ENCODE data around the gene FXYD3.

FXYD3 gene

DNA sequence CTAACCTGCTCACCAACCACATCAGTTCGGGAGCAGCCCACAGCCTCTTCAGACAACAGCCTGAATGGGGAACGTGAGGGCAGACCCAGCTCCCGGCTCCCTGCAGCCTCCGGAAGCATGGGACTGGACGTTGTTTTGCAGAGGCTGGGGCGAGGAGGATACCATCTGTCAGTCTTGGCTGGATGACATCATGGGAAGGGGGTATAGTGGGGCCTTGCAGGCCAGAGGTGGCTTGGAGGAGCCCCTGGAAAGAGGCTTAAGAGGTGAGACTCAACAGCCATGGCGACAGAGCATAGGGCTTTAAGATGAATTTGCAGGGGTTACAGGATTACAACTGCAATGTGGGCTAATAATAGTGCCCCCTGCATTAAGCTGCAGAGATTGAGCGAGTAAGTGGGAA is 1.5 kb downstream of the FXYD3 start:
- no peak for TF ChIP-seq MYC (IDR thresholded peaks at IDR 0.05; ENCODE audit: low read depth, low read length)
- TF ChIP-seq, protein P1, sequence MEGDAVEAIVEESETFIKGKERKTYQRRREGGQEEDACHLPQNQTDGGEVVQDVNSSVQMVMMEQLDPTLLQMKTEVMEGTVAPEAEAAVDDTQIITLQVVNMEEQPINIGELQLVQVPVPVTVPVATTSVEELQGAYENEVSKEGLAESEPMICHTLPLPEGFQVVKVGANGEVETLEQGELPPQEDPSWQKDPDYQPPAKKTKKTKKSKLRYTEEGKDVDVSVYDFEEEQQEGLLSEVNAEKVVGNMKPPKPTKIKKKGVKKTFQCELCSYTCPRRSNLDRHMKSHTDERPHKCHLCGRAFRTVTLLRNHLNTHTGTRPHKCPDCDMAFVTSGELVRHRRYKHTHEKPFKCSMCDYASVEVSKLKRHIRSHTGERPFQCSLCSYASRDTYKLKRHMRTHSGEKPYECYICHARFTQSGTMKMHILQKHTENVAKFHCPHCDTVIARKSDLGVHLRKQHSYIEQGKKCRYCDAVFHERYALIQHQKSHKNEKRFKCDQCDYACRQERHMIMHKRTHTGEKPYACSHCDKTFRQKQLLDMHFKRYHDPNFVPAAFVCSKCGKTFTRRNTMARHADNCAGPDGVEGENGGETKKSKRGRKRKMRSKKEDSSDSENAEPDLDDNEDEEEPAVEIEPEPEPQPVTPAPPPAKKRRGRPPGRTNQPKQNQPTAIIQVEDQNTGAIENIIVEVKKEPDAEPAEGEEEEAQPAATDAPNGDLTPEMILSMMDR (IDR thresholded peaks at IDR 0.05; ENCODE audit: low read depth, low read length), result no peak
- no peak for TF ChIP-seq POLR2A (IDR thresholded peaks at IDR 0.05; ENCODE audit: extremely low read depth, insufficient read length)
- TF ChIP-seq, protein P2, sequence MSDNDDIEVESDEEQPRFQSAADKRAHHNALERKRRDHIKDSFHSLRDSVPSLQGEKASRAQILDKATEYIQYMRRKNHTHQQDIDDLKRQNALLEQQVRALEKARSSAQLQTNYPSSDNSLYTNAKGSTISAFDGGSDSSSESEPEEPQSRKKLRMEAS (IDR thresholded peaks at IDR 0.05; ENCODE audit: low read depth, low read length), result no peak
- no peak for DNase-seq (ENCODE audit: low read depth)
- no peak overlapping the region for H3K4me3 ChIP-seq (ENCODE audit: low read depth, low read length)

DNA sequence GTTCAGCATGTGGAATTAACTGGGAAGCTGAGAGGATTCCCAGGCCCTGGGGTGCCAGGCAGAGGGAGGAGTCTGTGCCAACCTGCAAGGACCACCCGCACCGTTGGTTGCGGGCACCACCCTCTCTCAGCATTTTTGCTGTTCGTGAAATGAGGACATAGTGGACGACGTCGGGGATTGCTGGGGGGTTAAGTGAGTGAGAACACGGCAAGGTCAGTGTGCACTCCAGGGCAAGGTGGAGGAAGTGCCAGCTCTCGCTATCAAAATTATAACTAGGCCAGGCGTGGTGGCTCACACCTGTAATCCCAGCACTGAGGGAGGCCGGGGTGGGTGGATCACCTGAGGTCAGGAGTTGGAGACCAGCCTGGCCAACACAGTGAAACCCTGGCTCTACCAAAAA is 2.2 kb downstream of the FXYD3 start:
- TF ChIP-seq, protein P1 (IDR thresholded peaks at IDR 0.05; ENCODE audit: low read depth, low read length), result no peak
- TF ChIP-seq MYC (IDR thresholded peaks at IDR 0.05; ENCODE audit: low read depth, low read length), result no peak
- no peak for TF ChIP-seq POLR2A (IDR thresholded peaks at IDR 0.05; ENCODE audit: extremely low read depth, insufficient read length)
- TF ChIP-seq, protein P2 (IDR thresholded peaks at IDR 0.05; ENCODE audit: low read depth, low read length), result no peak
- DNase-seq (ENCODE audit: low read depth), result no peak
- no peak overlapping the region for H3K4me3 ChIP-seq (ENCODE audit: low read depth, low read length)

DNA sequence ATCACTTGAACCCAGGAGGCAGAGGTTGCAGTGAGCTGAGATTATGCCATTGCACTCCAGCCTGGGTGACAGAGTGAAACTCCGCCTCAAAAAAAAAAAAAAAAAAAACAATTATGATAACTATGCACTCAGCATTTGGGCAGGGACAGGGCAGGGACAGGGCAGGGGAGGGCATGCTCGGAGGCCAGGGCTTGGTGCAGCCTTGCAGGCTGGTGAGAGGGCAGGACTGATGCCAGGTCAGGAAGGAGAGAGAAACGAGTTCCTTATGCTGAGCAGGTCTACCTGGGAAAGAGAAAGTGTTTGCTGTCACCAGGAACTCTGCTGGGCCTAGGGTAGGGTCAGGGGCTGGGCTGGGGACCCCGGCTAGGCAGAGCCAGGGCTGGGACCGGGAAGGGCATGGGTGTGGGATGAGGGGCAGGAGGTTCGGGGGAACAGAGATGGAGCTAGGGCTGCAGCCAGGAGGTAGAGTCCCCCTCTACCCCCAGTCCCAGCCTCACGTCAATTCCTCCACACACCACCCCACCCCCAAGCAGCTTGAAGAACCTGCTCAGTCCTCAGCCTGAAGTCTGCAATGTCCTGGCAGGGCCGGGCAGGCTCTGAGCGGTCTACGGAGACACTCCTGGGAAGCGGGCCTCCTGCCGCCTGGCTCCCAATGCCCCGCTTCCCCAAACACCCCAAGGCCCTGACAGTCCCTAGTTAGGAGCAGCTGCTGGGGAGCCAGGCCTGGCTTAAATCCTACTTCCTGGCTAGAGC is 2.8 kb downstream of the FXYD3 start:
- H3K4me3 ChIP-seq (ENCODE audit: low read depth, low read length), result no peak overlapping the region
- no peak for TF ChIP-seq MYC (IDR thresholded peaks at IDR 0.05; ENCODE audit: low read depth, low read length)
- TF ChIP-seq, protein P2 (IDR thresholded peaks at IDR 0.05; ENCODE audit: low read depth, low read length), result no peak
- DNase-seq (ENCODE audit: low read depth), result no peak

DNA sequence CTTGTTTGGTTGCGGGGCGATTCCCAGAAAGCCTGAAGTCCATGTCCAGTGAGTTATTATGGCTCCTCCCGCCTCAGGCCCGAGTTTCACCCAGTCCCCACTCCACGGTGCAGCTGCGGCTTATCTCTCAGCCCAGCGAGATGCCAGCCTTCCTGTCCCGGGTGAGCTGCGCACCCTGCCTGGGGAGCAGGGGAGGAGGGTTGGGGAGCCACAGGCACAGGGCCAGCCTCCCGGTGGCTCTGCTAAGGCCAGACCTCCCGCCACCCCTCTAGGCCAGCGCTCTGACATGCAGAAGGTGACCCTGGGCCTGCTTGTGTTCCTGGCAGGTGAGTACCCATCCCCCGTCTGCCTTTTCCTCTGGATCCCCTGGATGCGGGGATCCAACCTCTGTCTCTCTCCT is 3.5 kb downstream of the FXYD3 start:
- TF ChIP-seq, protein P2 (IDR thresholded peaks at IDR 0.05; ENCODE audit: low read depth, low read length), result no peak
- no peak for TF ChIP-seq MYC (IDR thresholded peaks at IDR 0.05; ENCODE audit: low read depth, low read length)
- TF ChIP-seq, protein P1 (IDR thresholded peaks at IDR 0.05; ENCODE audit: low read depth, low read length), result no peak
- no peak for TF ChIP-seq POLR2A (IDR thresholded peaks at IDR 0.05; ENCODE audit: extremely low read depth, insufficient read length)
- no peak overlapping the region for H3K4me3 ChIP-seq (ENCODE audit: low read depth, low read length)
- DNase-seq (ENCODE audit: low read depth), result no peak

DNA sequence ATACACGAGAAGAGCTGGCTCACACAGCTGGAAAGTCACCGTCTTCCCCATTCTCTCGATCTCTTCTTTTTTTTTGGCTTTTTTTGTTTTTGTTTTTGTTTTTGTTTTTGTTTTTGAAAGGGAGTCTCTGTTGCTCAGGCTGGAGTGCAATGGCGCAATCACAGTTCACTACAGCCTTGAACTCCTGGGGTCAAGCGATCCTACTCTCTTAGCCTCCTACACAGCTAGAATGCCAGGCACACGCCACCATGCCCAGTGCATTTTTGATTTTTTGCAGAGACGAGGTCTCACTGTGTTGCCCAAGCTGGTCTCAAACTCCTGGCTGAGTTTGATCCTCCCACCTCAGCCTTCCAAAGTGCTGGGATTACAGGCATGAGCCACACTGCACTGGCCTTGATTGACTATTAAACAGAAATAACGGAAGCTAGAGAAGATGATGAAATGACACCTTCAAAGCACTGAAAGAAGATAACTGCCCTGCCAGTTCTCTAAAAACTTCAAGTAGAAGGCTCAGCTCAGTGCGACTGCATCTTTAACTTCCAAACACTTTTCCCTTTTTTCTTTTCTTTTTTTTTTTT is 4.0 kb downstream of the FXYD3 start:
- no peak for DNase-seq (ENCODE audit: low read depth)
- TF ChIP-seq POLR2A (IDR thresholded peaks at IDR 0.05; ENCODE audit: extremely low read depth, insufficient read length), result no peak
- TF ChIP-seq, protein P2 (IDR thresholded peaks at IDR 0.05; ENCODE audit: low read depth, low read length), result no peak
- no peak for TF ChIP-seq MYC (IDR thresholded peaks at IDR 0.05; ENCODE audit: low read depth, low read length)
- TF ChIP-seq, protein P1 (IDR thresholded peaks at IDR 0.05; ENCODE audit: low read depth, low read length), result no peak
- no peak overlapping the region for H3K4me3 ChIP-seq (ENCODE audit: low read depth, low read length)

DNA sequence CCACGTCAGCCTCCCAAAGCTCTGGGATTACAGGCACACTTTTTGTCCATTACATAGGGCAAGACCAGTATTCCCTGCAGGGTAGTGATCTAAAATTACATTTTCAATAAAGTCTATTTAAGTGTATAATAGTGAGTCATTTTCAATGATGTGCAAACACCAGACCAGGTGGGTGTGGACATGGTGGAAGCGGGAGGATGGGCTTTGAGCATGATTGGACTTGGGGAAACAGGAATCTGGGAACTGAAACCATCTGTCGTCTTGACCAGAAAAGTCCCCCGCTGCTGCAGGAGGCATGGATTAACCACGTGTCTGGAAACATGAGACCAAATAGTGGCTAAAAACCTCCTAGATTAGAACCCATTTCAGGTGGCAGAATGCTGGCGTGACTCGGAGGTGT is 4.9 kb downstream of the FXYD3 start:
- DNase-seq (ENCODE audit: low read depth), result no peak
- TF ChIP-seq POLR2A (IDR thresholded peaks at IDR 0.05; ENCODE audit: extremely low read depth, insufficient read length), result no peak
- TF ChIP-seq MYC (IDR thresholded peaks at IDR 0.05; ENCODE audit: low read depth, low read length), result no peak
- TF ChIP-seq, protein P1 (IDR thresholded peaks at IDR 0.05; ENCODE audit: low read depth, low read length), result no peak
- TF ChIP-seq, protein P2 (IDR thresholded peaks at IDR 0.05; ENCODE audit: low read depth, low read length), result no peak
- no peak overlapping the region for H3K4me3 ChIP-seq (ENCODE audit: low read depth, low read length)
